HG03571 (cell line): ENCODE data around the gene RPL12.
A peak's percentile ranks its signal among the peaks of the same experiment; 100 is the strongest.

ENCODE experiments used
- ATAC-seq: cut with Tn5 transposase; IDR thresholded peaks from one replicate; pipeline ENCODE4 v1.9.1; 2021; ENCODE audit not compliant: unreplicated experiment

The RPL12 gene

DNA sequence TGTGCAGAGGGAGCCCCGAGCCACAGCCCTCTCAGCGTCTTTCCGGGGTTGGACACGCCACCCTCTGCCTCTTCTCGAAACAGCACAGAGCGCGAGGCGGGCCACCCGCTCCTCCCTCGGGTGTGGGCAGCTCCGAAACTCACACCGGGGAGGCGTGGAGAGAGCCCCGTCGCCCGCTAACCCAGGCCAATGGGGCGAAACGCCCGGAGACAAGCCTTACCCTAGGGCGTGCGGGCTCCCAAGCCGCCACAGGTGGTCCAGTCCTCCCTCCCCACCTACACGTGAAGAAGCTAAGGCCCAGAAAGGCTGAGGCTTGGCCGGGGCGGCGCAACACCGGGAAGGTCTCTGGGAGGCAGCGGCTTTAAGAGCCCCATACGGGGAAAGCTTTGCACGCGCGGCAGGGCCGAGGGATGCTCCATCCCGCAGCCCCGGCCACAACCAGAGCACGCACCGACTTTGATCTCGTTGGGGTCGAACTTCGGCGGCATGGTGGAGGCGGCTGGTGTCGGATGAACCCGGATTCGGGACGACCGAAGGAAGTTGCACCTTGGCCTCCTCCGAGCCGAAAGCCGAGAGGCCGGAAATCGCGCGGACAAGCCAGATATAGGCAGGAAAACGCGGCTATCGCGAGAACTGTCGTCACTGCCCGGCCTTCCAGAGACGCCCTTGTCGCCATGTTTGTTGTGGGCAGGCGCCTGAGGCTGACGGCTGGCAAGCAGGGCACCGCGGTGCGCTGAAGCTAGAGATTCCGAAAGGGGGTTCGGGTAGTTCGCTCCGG is at the start of gene RPL12, which contains the start of gene LRSAM1:
Gene RPL12, minus strand, starts transcription at position 577 of the 778 bp plus-strand sequence. Its CDS starts 89 bp downstream, at position 488.
Gene LRSAM1, plus strand, starts transcription at position 681 of the 778 bp plus-strand sequence. CDS start 3,018 bp downstream, outside the sequence.
- peak; percentile 61 for ATAC-seq

DNA sequence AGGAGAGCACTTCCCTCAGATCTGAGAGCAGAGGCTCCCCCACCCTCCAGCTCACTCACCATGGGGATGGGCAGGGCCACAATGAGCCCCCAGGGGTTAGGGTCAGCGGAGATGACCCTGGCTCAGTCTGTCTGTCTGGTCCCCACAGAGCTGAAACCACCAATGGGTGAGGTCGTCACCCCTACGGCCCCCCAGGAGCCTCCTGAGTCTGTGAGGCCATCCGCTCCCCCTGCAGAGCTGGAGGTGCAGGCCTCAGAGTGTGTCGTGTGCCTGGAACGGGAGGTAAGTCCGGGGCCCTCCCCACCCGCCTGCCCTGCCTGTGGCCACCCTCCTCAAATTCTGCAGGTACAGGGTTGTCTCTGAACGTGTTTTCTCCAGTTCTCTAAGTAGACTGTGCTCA is 49.7 kb upstream of the RPL12 start:
- ATAC-seq = no peak

DNA sequence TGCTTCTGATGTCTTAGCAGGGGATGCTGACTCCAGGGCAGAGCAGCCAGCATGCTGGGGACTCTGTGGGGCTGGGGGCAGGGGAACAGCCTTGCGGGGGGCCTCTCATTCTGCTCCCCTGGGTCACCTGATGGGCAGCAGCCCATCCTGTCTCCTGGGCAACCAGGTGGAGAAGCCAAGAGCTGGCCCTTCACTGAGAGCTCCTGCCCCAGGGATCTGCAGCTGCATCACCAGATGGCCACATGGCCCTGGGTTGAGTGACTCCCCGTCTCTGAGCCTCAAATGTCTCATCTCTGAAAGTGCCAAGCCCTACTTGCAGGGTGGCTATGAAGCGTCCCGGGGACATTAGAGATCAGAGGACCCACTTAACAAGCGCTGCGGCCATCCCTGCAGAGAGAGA is 49.2 kb upstream of the RPL12 start:
- ATAC-seq = no peak

DNA sequence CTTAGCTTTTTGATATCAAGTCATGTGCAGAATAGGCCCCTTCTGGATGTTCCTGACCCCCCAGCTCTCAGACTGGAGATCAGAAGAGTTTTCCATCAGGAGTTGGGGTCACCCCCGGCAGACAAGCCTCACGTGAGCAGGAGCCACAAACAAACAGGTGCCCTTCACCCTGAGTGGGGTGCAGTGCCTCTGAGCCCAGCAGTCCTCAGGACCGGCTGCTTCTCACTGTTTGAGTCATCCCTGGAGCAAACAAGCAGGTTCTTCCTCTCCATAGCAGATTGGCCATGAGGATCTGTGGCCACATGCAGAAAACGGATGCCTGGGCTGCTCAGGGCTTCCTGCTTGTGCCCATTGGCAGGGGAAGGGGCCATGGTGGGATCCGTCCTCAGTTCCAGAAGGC is 47.1 kb upstream of the RPL12 start:
- ATAC-seq = no peak

DNA sequence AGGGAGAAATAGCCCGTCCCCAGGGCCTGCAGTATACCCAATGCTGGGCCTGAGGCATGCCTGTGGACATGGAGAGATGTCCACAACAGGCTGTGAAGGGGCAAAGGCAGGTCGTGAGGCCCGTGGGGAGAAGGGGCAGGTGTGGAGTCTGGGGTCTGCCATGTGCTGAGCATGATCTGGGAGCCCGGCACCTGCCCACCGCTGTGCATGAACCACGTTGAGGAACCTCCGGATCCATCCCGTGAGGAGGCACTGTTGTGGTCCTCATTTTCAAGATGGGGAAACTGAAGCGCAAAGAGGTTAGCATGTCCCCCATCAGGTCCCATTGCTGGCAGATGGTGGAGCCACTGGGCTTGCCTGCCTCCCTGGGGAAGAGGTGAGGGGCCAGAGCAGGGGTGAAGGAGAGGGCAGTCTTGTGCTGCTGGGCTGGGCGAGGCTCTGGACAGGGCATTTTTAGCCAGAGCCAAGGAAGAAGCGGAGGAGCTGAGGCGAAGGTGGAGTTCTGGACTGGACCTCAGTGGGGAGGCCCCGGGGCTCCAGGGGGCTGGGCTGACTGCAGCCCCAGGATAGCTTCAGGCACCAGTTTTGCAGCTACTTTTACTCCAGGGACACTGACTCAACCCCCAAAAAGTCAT is 46.6 kb upstream of the RPL12 start:
- no peak for ATAC-seq

GRCh38 chr9:127496974-127497373 is 45.8 kb upstream of the RPL12 start:
- no peak for ATAC-seq

DNA sequence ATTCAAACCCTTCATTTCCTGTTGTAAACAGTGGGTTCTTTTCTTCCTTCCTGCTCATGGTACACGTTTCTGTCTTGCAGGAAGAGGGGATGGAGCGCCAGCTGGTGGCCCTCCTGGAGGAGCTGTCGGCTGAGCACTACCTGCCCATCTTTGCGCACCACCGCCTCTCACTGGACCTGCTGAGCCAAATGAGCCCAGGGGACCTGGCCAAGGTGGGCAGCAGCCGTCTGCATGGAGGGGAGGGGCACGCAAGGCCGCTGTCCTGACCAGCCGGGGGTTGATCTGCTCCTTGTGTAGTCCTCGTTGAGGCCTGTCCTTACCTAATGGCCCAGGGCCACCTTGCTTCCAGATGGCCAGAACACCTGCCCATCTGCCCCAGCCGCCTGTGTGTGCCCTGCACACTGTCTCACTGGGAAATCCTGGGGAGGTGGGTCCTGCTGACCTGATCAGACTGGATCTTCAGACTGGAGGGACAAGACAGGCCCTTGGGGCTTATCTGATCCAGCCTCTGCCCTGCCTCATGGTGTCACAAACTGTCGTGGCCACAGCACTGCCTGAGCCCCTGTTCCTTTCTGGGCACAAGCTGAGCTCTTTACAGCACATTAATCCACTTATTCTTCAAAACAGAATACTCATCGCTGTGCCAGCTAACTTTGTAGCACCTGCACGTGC is 44.8 kb upstream of the RPL12 start:
- no peak for ATAC-seq

GRCh38 chr9:127494304-127494702 is 43.1 kb upstream of the RPL12 start:
- no peak for ATAC-seq

DNA sequence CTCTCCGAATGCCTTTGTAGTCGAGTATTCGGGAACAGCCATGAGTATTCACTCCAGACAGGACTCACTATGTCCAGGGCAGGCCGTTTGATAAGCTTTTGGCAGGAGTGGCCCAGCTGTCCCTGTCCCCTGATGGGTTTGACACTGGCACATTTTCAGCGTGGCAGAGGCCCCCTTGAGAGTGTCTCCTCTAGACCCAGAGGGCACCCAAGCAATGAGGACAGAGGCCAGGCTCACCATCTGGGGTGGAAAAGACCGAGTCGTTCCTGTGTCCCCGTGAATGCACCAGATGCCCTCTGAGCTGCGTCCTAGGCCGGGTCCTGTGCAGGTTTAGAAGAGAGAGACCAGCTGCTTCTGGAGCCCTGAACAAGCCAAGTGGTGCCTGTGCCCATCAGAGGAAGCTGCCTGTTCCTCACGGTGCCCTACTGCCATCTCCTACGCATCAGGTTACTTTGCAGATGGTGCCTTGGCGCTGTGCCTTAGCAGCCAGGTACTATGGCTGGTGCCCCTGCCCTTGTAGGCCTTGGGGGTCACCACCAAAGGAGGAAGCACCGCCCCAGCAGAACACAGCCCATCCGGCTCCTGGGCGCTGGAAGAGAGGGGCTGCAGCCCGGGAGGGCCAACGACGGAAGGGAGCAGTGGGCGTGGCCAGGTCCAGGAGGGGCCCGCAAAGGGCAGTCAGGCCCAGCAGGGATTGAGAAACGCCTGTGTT is 42.5 kb upstream of the RPL12 start:
- ATAC-seq = no peak

DNA sequence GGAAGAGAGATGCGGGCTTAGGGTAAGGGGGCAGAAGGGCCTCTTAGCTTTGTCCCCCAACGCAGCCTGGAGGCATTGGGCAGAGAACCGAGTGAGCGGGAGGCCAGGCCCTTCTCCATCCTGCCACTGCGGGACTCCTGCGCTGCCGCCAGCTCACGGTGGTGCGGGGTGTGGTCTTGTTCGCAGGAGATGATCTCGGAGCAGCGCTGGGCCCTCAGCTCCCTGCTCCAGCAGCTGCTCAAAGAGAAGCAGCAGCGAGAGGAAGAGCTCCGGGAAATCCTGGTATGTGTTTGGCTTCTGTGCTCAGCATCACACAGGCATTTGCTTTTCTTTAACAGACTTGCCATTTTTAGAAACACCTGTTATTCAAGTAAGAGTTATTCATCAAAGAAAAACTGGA is 41.4 kb upstream of the RPL12 start:
- ATAC-seq = no peak

GRCh38 chr9:127491516-127491915 is 40.3 kb upstream of the RPL12 start:
- ATAC-seq = no peak

DNA sequence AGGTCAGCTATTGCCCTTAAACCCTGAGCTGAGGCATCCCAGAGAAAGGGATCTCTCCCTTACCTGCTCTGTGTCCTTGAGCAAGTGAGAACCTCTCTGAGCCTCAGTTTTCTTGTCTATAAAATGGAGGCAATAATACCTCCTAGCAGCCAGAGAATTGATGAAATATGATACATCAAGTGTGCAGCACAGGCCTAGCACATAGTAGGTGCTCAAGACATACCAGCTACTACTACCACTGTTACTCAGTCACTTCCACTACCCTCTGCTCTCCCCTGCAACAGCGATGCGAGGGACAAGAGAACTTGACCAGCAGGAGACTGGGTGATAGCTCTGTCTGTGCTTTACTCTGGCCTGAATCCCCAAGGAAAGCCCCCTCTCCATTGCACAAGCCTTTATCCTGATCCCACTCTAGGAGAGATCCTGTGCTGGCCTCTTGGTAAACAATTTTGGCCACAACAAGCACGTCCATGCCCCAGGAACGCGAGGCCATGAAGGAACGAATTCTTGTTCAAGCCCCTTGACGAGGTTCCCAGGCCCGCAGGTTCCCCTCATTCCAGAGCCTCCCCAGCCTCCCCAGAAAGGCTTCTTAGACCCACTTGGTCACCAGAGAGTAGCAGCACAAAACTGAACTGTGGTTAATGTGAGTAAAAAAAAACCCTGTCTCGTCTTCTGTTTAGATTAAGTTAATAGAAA is 39.5 kb upstream of the RPL12 start:
- no peak for ATAC-seq

GRCh38 chr9:127489471-127490115 is 38.4 kb upstream of the RPL12 start:
- ATAC-seq = no peak

DNA sequence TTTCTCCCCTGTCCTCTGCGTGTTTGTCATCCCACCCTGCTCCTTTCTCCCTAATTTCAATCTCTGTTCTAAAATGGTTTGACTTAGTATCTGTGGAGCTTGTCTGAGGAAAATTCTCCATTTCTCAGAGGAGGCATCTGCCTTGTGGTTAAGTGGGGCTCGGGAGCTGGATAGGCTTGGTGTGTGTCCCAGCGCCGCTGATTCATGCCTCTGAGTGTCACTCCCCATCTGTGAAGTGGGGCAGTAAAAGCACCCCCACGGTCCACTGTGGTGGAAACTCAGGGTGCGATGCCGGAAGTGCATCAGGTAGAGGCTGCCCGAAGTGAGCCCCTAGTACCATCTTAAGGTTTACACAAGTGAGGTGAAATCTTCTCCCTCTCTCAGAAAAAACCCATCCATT is 37.7 kb upstream of the RPL12 start:
- no peak for ATAC-seq

GRCh38 chr9:127485995-127486394 is 34.8 kb upstream of the RPL12 start:
- no peak for ATAC-seq

DNA sequence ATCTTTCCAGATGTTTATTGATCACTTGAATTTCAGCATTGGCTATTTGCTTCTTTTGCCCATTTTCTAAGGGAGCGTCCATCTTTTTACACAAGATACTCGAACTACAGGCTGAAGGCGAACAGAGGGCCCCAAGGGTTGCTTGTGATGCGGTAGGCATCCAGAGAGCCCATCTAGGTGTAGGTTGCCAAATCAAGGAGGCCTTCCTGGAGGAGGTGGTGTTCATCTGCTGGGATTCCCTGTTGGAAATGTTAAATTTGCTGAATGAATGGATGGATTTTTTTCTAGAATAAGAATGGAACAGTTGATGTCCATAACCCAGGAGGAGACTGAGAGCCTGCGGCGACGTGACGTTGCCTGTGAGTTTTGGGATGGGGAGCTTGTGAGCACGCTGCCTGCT is 31.5 kb upstream of the RPL12 start:
- ATAC-seq = no peak

- ATAC-seq = no peak
Measured at GRCh38 chr9:127479507-127480081, 28.4 kb upstream of the RPL12 start.

- no peak for ATAC-seq
Measured at GRCh38 chr9:127474592-127474991, 23.4 kb upstream of the RPL12 start.

- ATAC-seq = no peak
Measured at GRCh38 chr9:127473932-127474331, 22.7 kb upstream of the RPL12 start.

- no peak for ATAC-seq
Measured at GRCh38 chr9:127473501-127473900, 22.3 kb upstream of the RPL12 start.
